ENCODE data around the gene PSMD6.

The PSMD6 gene

GRCh38 chr3:63975723-63976122 is 47.6 kb downstream of the PSMD6 start:
- DNase-seq: no peak

- DNase-seq: no peak
Observed at GRCh38 chr3:63974451-63974850, 48.8 kb downstream of the PSMD6 start.

- DNase-seq: no peak
Observed at GRCh38 chr3:63973406-63973805, 49.9 kb downstream of the PSMD6 start.

- no peak for DNase-seq
Observed at GRCh38 chr3:63972987-63973386, 50.3 kb downstream of the PSMD6 start.

- DNase-seq: no peak
Observed at GRCh38 chr3:63972196-63972595, 51.1 kb downstream of the PSMD6 start.

GRCh38 chr3:63970631-63971475 is 52.4 kb downstream of the PSMD6 start:
- no peak for DNase-seq

- no peak for DNase-seq
Observed at GRCh38 chr3:63969876-63970275, 53.4 kb downstream of the PSMD6 start.

GRCh38 chr3:63968612-63969350 is 54.5 kb downstream of the PSMD6 start:
- DNase-seq: no peak

GRCh38 chr3:63967675-63968611 is 55.4 kb downstream of the PSMD6 start:
- DNase-seq: no peak

GRCh38 chr3:63966871-63967270 is 56.4 kb downstream of the PSMD6 start:
- DNase-seq: no peak

- DNase-seq: no peak
Observed at GRCh38 chr3:63966007-63966406, 57.3 kb downstream of the PSMD6 start.

- no peak for DNase-seq
Observed at GRCh38 chr3:63964681-63965485, 58.4 kb downstream of the PSMD6 start.

- no peak for DNase-seq
Observed at GRCh38 chr3:63963496-63963895, 59.8 kb downstream of the PSMD6 start.

- no peak for DNase-seq
Observed at GRCh38 chr3:63961891-63962290, 61.4 kb downstream of the PSMD6 start.
